Stimulated activated CD8-positive, alpha-beta memory T cell treated with anti-CD3 and anti-CD28 coated beads, Interleukin-4, amount 100 ng/mL, for 4 hours (primary cell): ENCODE measurements around the gene LENG8.
"Not testable (repeated sequence)": the region's sequence is repeated elsewhere in the genome, so short reads cannot be mapped to it uniquely, and the experiment has no call there.

Experiments
- DNase-seq, 2 donors: peaks; one replicate each; pipeline ENCODE4 v3.0.0-alpha.2; 2020; ENCODE audit warnings: low read depth in 2 of 2, low spot score in 1 of 2

Gene LENG8

DNA sequence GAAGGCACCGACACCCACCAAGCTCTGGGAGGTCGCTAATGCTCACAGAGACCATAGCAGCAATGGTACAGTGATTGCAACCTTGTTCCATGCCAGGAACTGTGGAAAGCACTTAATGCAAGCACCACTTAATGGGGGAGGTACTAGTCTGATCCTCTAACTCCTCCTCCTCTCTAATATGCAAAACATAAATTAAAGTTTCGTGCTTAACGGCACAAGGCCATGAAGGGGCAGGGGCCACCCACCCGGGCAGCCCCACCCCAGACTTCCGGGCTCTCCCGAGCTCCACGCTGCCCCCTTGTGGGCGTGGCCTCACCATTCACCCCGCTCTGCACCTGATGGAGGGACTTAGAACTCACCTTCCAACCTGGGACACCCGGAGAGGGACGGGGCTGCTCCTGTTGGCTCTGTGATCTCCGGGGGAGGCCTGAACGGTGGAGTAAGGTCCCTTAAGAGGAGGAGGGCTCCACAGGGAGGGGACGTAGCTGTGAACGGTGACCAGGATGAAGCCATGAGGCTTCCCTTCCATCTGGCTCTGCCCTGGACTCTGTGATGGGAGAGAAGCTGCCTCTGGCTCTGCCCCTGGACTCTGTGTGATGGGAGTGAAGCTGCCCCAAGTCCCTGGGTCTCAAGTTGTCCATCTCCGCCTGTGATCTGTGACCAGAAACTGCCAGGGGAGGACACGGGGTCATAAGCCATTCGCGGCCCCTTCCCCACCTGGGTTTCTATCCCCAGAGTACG is 60.4 kb downstream of the LENG8 start:
- DNase-seq: not testable (repeated sequence)
